Trophoblast cell (in vitro differentiated cells and primary cell): ENCODE data around the gene SEC61B.
"Not testable (repeated sequence)": the region's sequence is repeated elsewhere in the genome, so short reads cannot be mapped to it uniquely, and the experiment has no call there.

Experiments
- DNase-seq, 2 donors: peaks; one replicate each; pipeline ENCODE4 v3.0.0-alpha.2; 2016
- H2AFZ ChIP-seq: 2 replicates; pipeline ENCODE4 v1.6.1; 2013; ENCODE audit warnings: low read length, moderate library complexity, mild to moderate bottlenecking; ENCODE audit not compliant: insufficient read depth, poor library complexity
- H2AK5ac ChIP-seq: 2 replicates; pipeline ENCODE4 v1.6.1; 2013; ENCODE audit warnings: mild to moderate bottlenecking, low read length
- H2BK120ac ChIP-seq: 2 replicates; pipeline ENCODE4 v1.6.1; 2013; ENCODE audit warnings: low read length, mild to moderate bottlenecking, moderate library complexity; ENCODE audit not compliant: insufficient read depth, poor library complexity
- H2BK12ac ChIP-seq: 2 replicates; pipeline ENCODE4 v1.6.1; 2013; ENCODE audit warnings: mild to moderate bottlenecking, low read length, moderate library complexity
- H2BK5ac ChIP-seq: 2 replicates; pipeline ENCODE4 v1.6.1; 2013; ENCODE audit warnings: low read length, low read depth, moderate library complexity, mild to moderate bottlenecking; ENCODE audit not compliant: poor library complexity
- H3K14ac ChIP-seq: 2 replicates; pipeline ENCODE4 v1.6.1; 2013; ENCODE audit warnings: mild to moderate bottlenecking, low read length
- H3K18ac ChIP-seq: 2 replicates; pipeline ENCODE4 v1.6.1; 2013; ENCODE audit warnings: mild to moderate bottlenecking, low read length
- H3K23ac ChIP-seq: 2 replicates; pipeline ENCODE4 v1.6.1; 2013; ENCODE audit warnings: low read length
- H3K27ac ChIP-seq: 2 replicates; pipeline ENCODE4 v1.5.1; 2013; ENCODE audit warnings: low read depth, mild to moderate bottlenecking, inconsistent platforms, low read length, moderate library complexity
- H3K27me3 ChIP-seq: 2 replicates; pipeline ENCODE4 v1.6.1; 2013; ENCODE audit warnings: inconsistent platforms, mild to moderate bottlenecking, low read length, moderate library complexity; ENCODE audit not compliant: insufficient read depth
- H3K36me3 ChIP-seq, 2 experiments: 1 replicate in 1 of 2; 2 replicates in 1 of 2; pipeline ENCODE4 v1.6.1; 2013; ENCODE audit warnings: low read length in 2 of 2, mild to moderate bottlenecking in 2 of 2, moderate library complexity in 1 of 2; ENCODE audit not compliant: insufficient read depth in 2 of 2, control insufficient read depth in 1 of 2
- H3K4ac ChIP-seq: 2 replicates; pipeline ENCODE4 v1.6.1; 2013; ENCODE audit warnings: low read depth, mild to moderate bottlenecking, low read length, moderate library complexity
- H3K4me1 ChIP-seq, 2 experiments: 1 replicate in 1 of 2; 2 replicates in 1 of 2; pipeline ENCODE4 v1.6.1; 2013; ENCODE audit warnings: low read length in 2 of 2, mild to moderate bottlenecking in 2 of 2, moderate library complexity in 1 of 2; ENCODE audit not compliant: insufficient read depth in 2 of 2, control insufficient read depth in 1 of 2
- H3K4me2 ChIP-seq: 2 replicates; pipeline ENCODE4 v1.6.1; 2013; ENCODE audit warnings: inconsistent platforms, mild to moderate bottlenecking, low read length, moderate library complexity
- H3K4me3 ChIP-seq: 2 replicates; pipeline ENCODE4 v1.5.1; 2013; ENCODE audit warnings: mild to moderate bottlenecking, low read depth, low read length, inconsistent platforms
- H3K79me1 ChIP-seq: one replicate; pipeline ENCODE4 v1.6.1; 2013; ENCODE audit warnings: low read length
- H3K79me2 ChIP-seq: 2 replicates; pipeline ENCODE4 v1.6.1; 2013; ENCODE audit warnings: low read length, mild to moderate bottlenecking; ENCODE audit not compliant: control insufficient read depth, insufficient read depth, poor library complexity
- H3K9ac ChIP-seq: 2 replicates; pipeline ENCODE4 v1.6.1; 2013; ENCODE audit warnings: mild to moderate bottlenecking, low read length
- H3K9me3 ChIP-seq: 2 replicates; pipeline ENCODE4 v1.6.1; 2013; ENCODE audit warnings: low read depth, mild to moderate bottlenecking, control low read depth, inconsistent platforms, low read length; ENCODE audit not compliant: insufficient read depth
- H4K12ac ChIP-seq: 2 replicates; pipeline ENCODE4 v1.6.1; 2013; ENCODE audit warnings: low read depth, mild to moderate bottlenecking, low read length, moderate library complexity
- H4K8ac ChIP-seq: 2 replicates; pipeline ENCODE4 v1.6.1; 2013; ENCODE audit warnings: low read depth, mild to moderate bottlenecking, low read length, moderate library complexity
- H4K91ac ChIP-seq: one replicate; pipeline ENCODE4 v1.6.1; 2013; ENCODE audit warnings: low read depth, mild to moderate bottlenecking, low read length, moderate library complexity
- WGBS: extraction: QIAGEN DNeasy Blood & Tissue Kit; methylation state at CpG from one replicate; pipeline ENCODE4 v1.1.7; 2013; ENCODE audit warnings: missing lambda C conversion rate; ENCODE audit not compliant: insufficient read length, insufficient coverage; ENCODE audit errors: extremely low coverage; 5-methylcytosine and 5-hydroxymethylcytosine counted together

Gene SEC61B

GRCh38 chr9:99235926-99236634, 14.0 kb downstream of the SEC61B start:
- WGBS: no CpG with 5 or more reads among the region's 7 CpGs
- Histone ChIP-seq H3K4me2 (no peak overlapping the region), H3K18ac (no peak overlapping the region), H4K91ac (no peak overlapping the region), H3K9ac (no peak overlapping the region), H3K4me1 (peaks cover 0 to 9% of the 10 kb centered on the region in 2 experiments), H3K23ac (no peak overlapping the region), H3K9me3 (no peaks in the 10 kb centered on the region), H3K14ac (no peak overlapping the region), H2BK120ac (no peak overlapping the region), H3K27me3 (no peaks in the 10 kb centered on the region), H4K12ac (no peak overlapping the region), H3K4me3 (no peak overlapping the region), H4K8ac (no peak overlapping the region), H3K36me3 (peaks cover 4 to 7% of the 10 kb centered on the region in 2 experiments), H3K4ac (no peak overlapping the region), H3K79me1 (no peaks in the 10 kb centered on the region), H2AFZ (no peak overlapping the region), H3K27ac (no peak overlapping the region), H2AK5ac (no peak overlapping the region), H2BK12ac (no peak overlapping the region), H3K79me2 (no peaks in the 10 kb centered on the region), H2BK5ac (no peak overlapping the region)
- DNase-seq: no peak

DNA sequence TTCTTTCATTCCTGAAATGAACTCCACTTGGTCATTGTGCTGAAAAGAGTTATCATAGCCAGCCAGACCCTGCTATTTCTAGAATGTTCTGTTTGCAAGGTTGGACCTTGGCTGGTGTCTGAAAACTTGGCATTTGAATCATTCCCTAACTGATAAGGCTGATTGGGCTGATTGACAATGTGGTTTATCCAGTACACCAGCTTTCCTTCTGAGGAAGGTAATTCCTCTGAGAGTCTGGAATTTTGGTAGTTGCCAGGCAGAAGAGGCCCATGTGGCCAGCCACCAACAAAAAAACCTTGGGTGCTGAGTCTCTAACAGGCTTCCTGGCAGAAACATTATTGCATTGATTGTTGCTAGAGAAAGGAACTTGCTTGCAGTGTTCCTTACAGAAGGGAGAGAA, 15.3 kb downstream of the SEC61B start:
- Histone ChIP-seq H3K9ac (no peak overlapping the region), H2AFZ (no peak overlapping the region), H3K79me1 (no peaks in the 10 kb centered on the region), H3K4ac (no peak overlapping the region), H3K36me3 (peaks cover 1 to 9% of the 10 kb centered on the region in 2 experiments), H4K8ac (no peak overlapping the region), H3K23ac (no peak overlapping the region), H2BK12ac (no peak overlapping the region), H3K4me1 (peaks cover 0 to 9% of the 10 kb centered on the region in 2 experiments), H3K4me2 (no peak overlapping the region), H3K9me3 (no peaks in the 10 kb centered on the region), H2AK5ac (no peak overlapping the region), H3K27me3 (no peaks in the 10 kb centered on the region), H3K14ac (no peak overlapping the region), H4K12ac (no peak overlapping the region), H4K91ac (no peak overlapping the region), H3K18ac (no peak overlapping the region), H2BK5ac (no peak overlapping the region), H3K4me3 (no peak overlapping the region), H3K79me2 (no peaks in the 10 kb centered on the region), H2BK120ac (no peak overlapping the region), H3K27ac (no peak overlapping the region)
- peak; percentile 85 to 97 for DNase-seq

GRCh38 chr9:99237849-99238248, 15.8 kb downstream of the SEC61B start:
- H3K4me3 ChIP-seq, H3K23ac ChIP-seq, H4K8ac ChIP-seq, H3K27me3 ChIP-seq, H2AK5ac ChIP-seq, H4K91ac ChIP-seq, H3K4me2 ChIP-seq, H2BK12ac ChIP-seq, H2BK120ac ChIP-seq, H3K9me3 ChIP-seq, H3K4ac ChIP-seq, H3K18ac ChIP-seq, H3K79me2 ChIP-seq, H3K14ac ChIP-seq, H2BK5ac ChIP-seq, H3K9ac ChIP-seq, H3K27ac ChIP-seq, H3K36me3 ChIP-seq, H4K12ac ChIP-seq, H3K79me1 ChIP-seq, DNase-seq, H2AFZ ChIP-seq, H3K4me1 ChIP-seq: not testable (repeated sequence)
- no CpG with 5 or more reads among the region's 4 CpGs for WGBS

GRCh38 chr9:99238331-99238730, 16.2 kb downstream of the SEC61B start:
- Histone ChIP-seq H3K18ac (no peak overlapping the region), H3K14ac (no peak overlapping the region), H3K27me3 (no peaks in the 10 kb centered on the region), H2BK120ac (no peak overlapping the region), H4K12ac (no peak overlapping the region), H3K79me2 (no peaks in the 10 kb centered on the region), H4K91ac (no peak overlapping the region), H3K4me3 (no peak overlapping the region), H3K79me1 (no peaks in the 10 kb centered on the region), H3K9me3 (no peaks in the 10 kb centered on the region), H3K9ac (no peak overlapping the region), H3K4me2 (no peak overlapping the region), H2BK5ac (no peak overlapping the region), H3K4me1 (peaks cover 0 to 9% of the 10 kb centered on the region in 2 experiments), H2BK12ac (no peak overlapping the region), H3K23ac (peak overlapping the region; percentile 83), H2AFZ (no peak overlapping the region), H4K8ac (no peak overlapping the region), H2AK5ac (no peak overlapping the region), H3K27ac (no peak overlapping the region), H3K36me3 (peaks cover 0 to 4% of the 10 kb centered on the region in 2 experiments), H3K4ac (no peak overlapping the region)
- peak in 1 of 2 donors; percentile 25 for DNase-seq
